Measurements from ENCODE around the gene CRADD. TPM values are rescaled to one million over a fixed set of nuclear protein-coding genes. Genes with fewer than 3 reads are reported as not detected.
A peak's percentile ranks its signal among the peaks of the same experiment; 100 is the strongest.

The CRADD gene
- total RNA-seq, 4 donors from 2014 or later = 23.5 to 35.3 (median 26.1) TPM

- intact Hi-C loops (cut with DNase I) = no loop called here
- H3K27me3 ChIP-seq = no peaks in the 10 kb centered on the region
- 91% methylated on average over 16 of the region's 17 CpGs for WGBS
These were observed 176.7 kb downstream of the CRADD start for GRCh38 chr12:93853698-93854478.

GRCh38 chr12:93855261-93855660 lies 178.1 kb downstream of the CRADD start:
- TF ChIP-seq CTCF (IDR thresholded peaks at IDR 0.05) (no peak), POLR2AphosphoS5 (IDR thresholded peaks at IDR 0.05) (no peak), POLR2A (IDR thresholded peaks at IDR 0.05; ENCODE audit: low read depth) (no peak), EP300 (IDR thresholded peaks at IDR 0.05) (no peak)
- Histone ChIP-seq H3K4me1 (peaks cover 0 to 11% (median 7%) of the 10 kb centered on the region in 4 donors), H3K27me3 (no peaks in the 10 kb centered on the region), H3K9me3 (no peaks in the 10 kb centered on the region), H3K36me3 (no peaks in the 10 kb centered on the region), H3K4me3 (no peak overlapping the region), H3K27ac (replicated peaks in 1 of 4) (no peak overlapping the region)
- 98% methylated on average over 4 of the region's 4 CpGs for WGBS
- intact Hi-C loops (cut with DNase I) = no loop called here
- peak; percentile 39 for DNase-seq (ENCODE audit: extremely low spot score)

More at GRCh38 chr12:93853698-93854478, 176.7 kb downstream of the CRADD start:
- Histone ChIP-seq H3K4me3 (no peak overlapping the region), H3K27ac (replicated peaks in 1 of 4) (no peak overlapping the region), H3K36me3 (peaks cover 0 to 4% (median 0%) of the 10 kb centered on the region in 4 donors), H3K4me1 (peaks cover 2 to 14% (median 9%) of the 10 kb centered on the region in 4 donors), H3K9me3 (no peaks in the 10 kb centered on the region)
- DNase-seq (ENCODE audit: extremely low spot score) = no peak
- no peak for TF ChIP-seq CTCF (IDR thresholded peaks at IDR 0.05)
- no peak for TF ChIP-seq POLR2A (IDR thresholded peaks at IDR 0.05; ENCODE audit: low read depth)
- no peak for TF ChIP-seq POLR2AphosphoS5 (IDR thresholded peaks at IDR 0.05)
- TF ChIP-seq EP300 (IDR thresholded peaks at IDR 0.05) = no peak

- H3K36me3 ChIP-seq = no peaks in the 10 kb centered on the region
- no peak overlapping the region for H3K27ac ChIP-seq (replicated peaks in 1 of 4)
- peaks cover 0 to 11% (median 7%) of the 10 kb centered on the region in 4 donors for H3K4me1 ChIP-seq
- no peak for DNase-seq (ENCODE audit: extremely low spot score)
- H3K4me3 ChIP-seq = no peak overlapping the region
- intact Hi-C loops (cut with DNase I) = no loop called here
- H3K27me3 ChIP-seq = no peaks in the 10 kb centered on the region
- TF ChIP-seq EP300 (IDR thresholded peaks at IDR 0.05) (no peak), POLR2AphosphoS5 (IDR thresholded peaks at IDR 0.05) (no peak), POLR2A (IDR thresholded peaks at IDR 0.05; ENCODE audit: low read depth) (no peak), CTCF (IDR thresholded peaks at IDR 0.05) (no peak)
- no peaks in the 10 kb centered on the region for H3K9me3 ChIP-seq
These were observed 179.4 kb downstream of the CRADD start for GRCh38 chr12:93856611-93857010.

- DNase-seq (ENCODE audit: extremely low spot score) = peak; percentile 39
- Histone ChIP-seq H3K9me3 (no peaks in the 10 kb centered on the region), H3K27me3 (no peaks in the 10 kb centered on the region), H3K4me3 (no peak overlapping the region), H3K36me3 (no peaks in the 10 kb centered on the region), H3K4me1 (peaks cover 0 to 11% (median 7%) of the 10 kb centered on the region in 4 donors), H3K27ac (replicated peaks in 1 of 4) (no peak overlapping the region)
- 61% methylated on average over 5 of the region's 5 CpGs for WGBS
- TF ChIP-seq EP300 (IDR thresholded peaks at IDR 0.05) (no peak), POLR2A (IDR thresholded peaks at IDR 0.05; ENCODE audit: low read depth) (no peak), POLR2AphosphoS5 (IDR thresholded peaks at IDR 0.05) (no peak), CTCF (IDR thresholded peaks at IDR 0.05) (no peak)
- intact Hi-C loops (cut with DNase I) = no loop called here
These were observed 180.2 kb downstream of the CRADD start for GRCh38 chr12:93857279-93857938.
